ENCODE measurements around the gene RNF26. TPM values are rescaled to one million over a fixed set of nuclear protein-coding genes. Genes with fewer than 3 reads are reported as not detected.

RNF26 gene
- total RNA-seq, 1 donor from 2014 or later = 34.2 TPM

DNA sequence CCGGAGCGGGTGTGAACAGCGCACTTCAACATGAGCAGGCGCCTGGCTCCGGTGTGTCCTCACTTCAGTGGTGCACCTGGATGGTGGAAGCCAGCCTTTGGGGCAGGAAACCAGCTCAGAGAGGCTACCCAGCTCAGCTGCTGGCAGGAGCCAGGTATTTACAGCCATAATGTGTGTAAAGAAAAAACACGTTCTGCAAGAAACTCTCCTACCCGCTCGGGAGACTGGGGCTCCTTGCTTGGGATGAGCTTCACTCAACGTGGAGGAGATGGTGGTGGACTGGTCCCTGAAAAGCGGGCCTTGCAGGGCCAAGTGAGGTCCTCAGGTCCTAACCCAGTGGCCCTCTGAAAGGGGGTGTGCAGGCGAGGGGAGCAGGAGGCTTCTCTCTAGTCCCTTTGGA, 24.9 kb upstream of the RNF26 start:
- TF ChIP-seq, protein P1, sequence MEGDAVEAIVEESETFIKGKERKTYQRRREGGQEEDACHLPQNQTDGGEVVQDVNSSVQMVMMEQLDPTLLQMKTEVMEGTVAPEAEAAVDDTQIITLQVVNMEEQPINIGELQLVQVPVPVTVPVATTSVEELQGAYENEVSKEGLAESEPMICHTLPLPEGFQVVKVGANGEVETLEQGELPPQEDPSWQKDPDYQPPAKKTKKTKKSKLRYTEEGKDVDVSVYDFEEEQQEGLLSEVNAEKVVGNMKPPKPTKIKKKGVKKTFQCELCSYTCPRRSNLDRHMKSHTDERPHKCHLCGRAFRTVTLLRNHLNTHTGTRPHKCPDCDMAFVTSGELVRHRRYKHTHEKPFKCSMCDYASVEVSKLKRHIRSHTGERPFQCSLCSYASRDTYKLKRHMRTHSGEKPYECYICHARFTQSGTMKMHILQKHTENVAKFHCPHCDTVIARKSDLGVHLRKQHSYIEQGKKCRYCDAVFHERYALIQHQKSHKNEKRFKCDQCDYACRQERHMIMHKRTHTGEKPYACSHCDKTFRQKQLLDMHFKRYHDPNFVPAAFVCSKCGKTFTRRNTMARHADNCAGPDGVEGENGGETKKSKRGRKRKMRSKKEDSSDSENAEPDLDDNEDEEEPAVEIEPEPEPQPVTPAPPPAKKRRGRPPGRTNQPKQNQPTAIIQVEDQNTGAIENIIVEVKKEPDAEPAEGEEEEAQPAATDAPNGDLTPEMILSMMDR (IDR thresholded peaks at IDR 0.05; ENCODE audit: unreplicated experiment) = no peak
- peaks cover 4% of the 10 kb centered on the region for H3K27me3 Mint-ChIP-seq
- H3K4me3 Mint-ChIP-seq (ENCODE audit: low read depth) = no peak overlapping the region
- no peaks in the 10 kb centered on the region for H3K9me3 Mint-ChIP-seq (ENCODE audit: low read depth)
- DNase-seq (ENCODE audit: low spot score, unreplicated experiment) = no peak
- no peaks in the 10 kb centered on the region for H3K4me1 Mint-ChIP-seq (ENCODE audit: low read depth)
- peaks cover 4% of the 10 kb centered on the region for H3K36me3 Mint-ChIP-seq (ENCODE audit: insufficient read depth)
- no peak overlapping the region for H3K27ac Mint-ChIP-seq

DNA sequence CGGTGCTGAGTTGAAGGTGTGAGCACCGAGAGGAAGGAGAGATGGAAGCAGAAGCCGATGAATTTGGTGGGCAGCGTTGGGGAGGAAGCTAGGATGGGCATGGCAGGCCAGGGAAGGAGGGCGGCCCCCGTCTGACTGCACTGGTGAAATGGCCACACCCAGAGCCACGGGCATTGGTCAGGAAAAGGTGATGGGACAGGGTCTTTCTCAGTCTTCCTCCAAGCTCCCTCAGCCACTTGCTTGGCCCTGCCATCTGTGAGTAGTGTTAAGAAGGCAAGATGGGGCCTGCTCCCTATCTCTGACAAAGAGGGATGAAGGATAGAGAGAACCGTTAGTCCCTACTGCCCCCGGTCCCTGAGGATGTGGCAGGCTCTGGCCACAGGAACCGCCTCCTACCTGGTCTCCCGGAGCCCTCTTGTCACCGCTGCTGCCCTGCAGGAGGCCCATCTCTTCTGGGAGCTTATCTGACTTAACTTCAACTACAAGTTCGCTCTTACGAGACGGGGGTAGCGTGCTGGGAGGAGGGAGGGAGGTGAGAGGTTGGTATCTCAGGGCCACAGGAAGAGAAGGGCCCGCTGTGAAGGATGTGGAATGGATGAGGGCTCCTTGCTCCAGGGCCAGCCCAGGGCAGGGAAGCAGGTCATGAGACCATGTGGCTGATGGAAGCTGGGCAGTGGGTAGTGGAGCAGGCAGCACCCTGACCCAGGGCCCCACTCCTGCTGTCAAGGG, 24.2 kb upstream of the RNF26 start:
- no peak for DNase-seq (ENCODE audit: low spot score, unreplicated experiment)
- TF ChIP-seq, protein P1 (IDR thresholded peaks at IDR 0.05; ENCODE audit: unreplicated experiment) = no peak
- Mint-ChIP-seq H3K4me1 (ENCODE audit: low read depth) (no peaks in the 10 kb centered on the region), H3K9me3 (ENCODE audit: low read depth) (no peaks in the 10 kb centered on the region), H3K4me3 (ENCODE audit: low read depth) (no peak overlapping the region), H3K27ac (no peak overlapping the region), H3K27me3 (peaks cover 10% of the 10 kb centered on the region), H3K36me3 (ENCODE audit: insufficient read depth) (peaks cover 3% of the 10 kb centered on the region)

DNA sequence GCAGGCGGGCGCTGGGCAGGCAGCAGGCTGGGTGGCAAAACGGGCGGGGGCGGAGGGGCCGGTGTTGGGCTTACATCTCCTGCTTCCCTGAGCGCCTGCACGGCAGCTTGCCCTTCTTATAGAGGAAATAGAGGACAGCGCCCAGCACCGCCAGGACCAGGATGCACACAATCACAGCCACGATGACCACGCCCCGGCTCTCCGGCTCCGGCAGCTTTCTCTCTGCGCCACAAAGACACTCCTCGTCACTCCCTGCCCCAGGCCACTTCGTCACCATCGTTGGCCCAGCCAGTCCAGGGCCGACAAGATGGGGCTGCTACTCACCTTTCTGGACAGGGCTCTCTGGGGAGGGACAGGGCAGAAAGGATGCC, 23.7 kb upstream of the RNF26 start:
- Mint-ChIP-seq H3K9me3 (ENCODE audit: low read depth) (no peaks in the 10 kb centered on the region), H3K4me1 (ENCODE audit: low read depth) (peaks cover 4% of the 10 kb centered on the region), H3K36me3 (ENCODE audit: insufficient read depth) (peaks cover 1% of the 10 kb centered on the region), H3K4me3 (ENCODE audit: low read depth) (no peak overlapping the region), H3K27ac (no peak overlapping the region), H3K27me3 (peaks cover 15% of the 10 kb centered on the region)
- DNase-seq (ENCODE audit: low spot score, unreplicated experiment) = no peak
- TF ChIP-seq, protein P1 (IDR thresholded peaks at IDR 0.05; ENCODE audit: unreplicated experiment) = no peak

DNA sequence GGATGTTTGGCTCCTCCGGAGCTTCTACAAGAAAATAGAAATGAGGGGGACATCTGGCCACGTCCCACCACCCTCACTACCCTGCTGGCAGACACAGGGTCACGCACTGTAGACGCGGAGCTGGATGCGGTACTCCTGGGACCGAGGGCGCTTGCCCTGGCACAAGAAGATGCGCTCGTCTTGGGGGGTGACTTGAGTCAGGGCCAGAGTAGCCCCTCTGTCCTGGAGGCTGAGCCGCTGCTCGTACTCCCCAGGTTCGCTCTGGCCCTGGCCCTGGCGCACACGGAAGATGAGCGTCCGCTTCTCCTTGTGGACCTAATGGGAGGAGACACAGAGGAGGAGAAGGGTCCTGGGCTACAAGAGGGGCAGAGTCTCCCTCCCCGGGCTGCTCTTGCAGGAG, 19.6 kb upstream of the RNF26 start:
- Mint-ChIP-seq H3K4me3 (ENCODE audit: low read depth) (peak overlapping the region; percentile 21), H3K27ac (no peak overlapping the region), H3K36me3 (ENCODE audit: insufficient read depth) (peaks cover 1% of the 10 kb centered on the region), H3K27me3 (peaks cover 38% of the 10 kb centered on the region), H3K4me1 (ENCODE audit: low read depth) (peaks cover 17% of the 10 kb centered on the region), H3K9me3 (ENCODE audit: low read depth) (no peaks in the 10 kb centered on the region)
- TF ChIP-seq, protein P1 (IDR thresholded peaks at IDR 0.05; ENCODE audit: unreplicated experiment) = no peak
- no peak for DNase-seq (ENCODE audit: low spot score, unreplicated experiment)

DNA sequence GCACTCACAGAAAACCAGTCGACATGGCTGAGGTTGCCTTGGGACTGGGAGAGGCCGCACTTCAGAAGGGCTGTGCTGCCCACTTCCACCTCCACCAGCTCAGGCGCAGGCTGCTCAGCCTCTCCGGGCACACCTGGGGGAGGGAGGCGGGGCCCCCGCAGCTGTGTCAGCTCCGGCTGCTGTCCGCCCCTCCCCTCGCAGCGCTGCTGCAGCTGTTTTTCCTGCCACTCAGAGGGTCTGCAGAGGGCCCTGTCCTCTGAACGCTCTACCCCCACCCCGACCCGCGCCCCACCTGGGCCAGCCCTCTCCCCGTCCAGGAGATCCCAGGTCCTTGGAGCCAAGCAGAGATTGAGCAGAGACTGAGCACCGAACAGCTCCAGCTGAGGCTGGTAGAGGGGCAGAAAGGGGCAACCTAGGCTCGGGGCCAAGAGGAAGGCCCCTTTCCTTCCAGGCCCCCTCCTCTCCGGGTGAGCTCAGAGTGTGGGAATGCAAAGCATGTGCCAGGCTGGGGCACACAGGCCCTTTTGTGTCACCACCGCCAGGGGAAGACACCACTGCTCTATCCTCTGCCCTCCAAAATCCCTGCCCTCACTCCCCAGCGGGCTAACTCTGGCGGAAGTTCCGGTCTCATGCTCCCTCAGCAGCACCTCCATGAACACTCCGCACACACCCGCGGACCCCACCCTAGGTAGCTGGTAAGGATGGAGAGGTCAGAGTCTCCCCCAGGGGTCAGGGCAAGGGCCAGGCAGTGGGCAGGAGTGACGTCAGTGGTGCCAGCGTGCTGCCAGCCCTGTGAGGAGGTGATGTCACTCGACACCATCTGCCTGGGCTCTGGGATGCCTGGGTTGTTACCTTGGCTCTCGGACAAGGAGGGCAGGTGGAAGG, 19.0 kb upstream of the RNF26 start:
- TF ChIP-seq, protein P1 (IDR thresholded peaks at IDR 0.05; ENCODE audit: unreplicated experiment) = no peak
- Mint-ChIP-seq H3K4me3 (ENCODE audit: low read depth) (peak overlapping the region; percentile 61), H3K4me1 (ENCODE audit: low read depth) (peaks cover 20% of the 10 kb centered on the region), H3K27ac (no peak overlapping the region), H3K9me3 (ENCODE audit: low read depth) (no peaks in the 10 kb centered on the region), H3K27me3 (peaks cover 41% of the 10 kb centered on the region), H3K36me3 (ENCODE audit: insufficient read depth) (peaks cover 1% of the 10 kb centered on the region)
- no peak for DNase-seq (ENCODE audit: low spot score, unreplicated experiment)

Measured in progenitor cell of endocrine pancreas (in vitro differentiated cells).